Gastrocnemius medialis (tissue), 4 donors: ENCODE measurements around the gene DCAF8.

Experiments
- POLR2A ChIP-seq, 2 donors: fragments of 450-650 bp; IDR thresholded peaks; one replicate each; pipeline ENCODE4 v1.6.1; 2017; ENCODE audit warnings: antibody characterized with exemption in 2 of 2, mild to moderate bottlenecking in 2 of 2, moderate library complexity in 2 of 2
- TF ChIP-seq, protein P1 (sequence below), 5 experiments: fragments of 450-650 bp in 3 of 5; fragments of 200-600 bp in 2 of 5; sonication (generic) in 2 of 5; IDR thresholded peaks in 4 of 5; conservative IDR thresholded peaks in 1 of 5; 1 replicate in 4 of 5; 2 replicates in 1 of 5; pipeline ENCODE4 v1.5.1; 2016 to 2019; ENCODE audit warnings: antibody characterized with exemption in 5 of 5, mild to moderate bottlenecking in 3 of 5, moderate library complexity in 3 of 5

- TF ChIP-seq, protein P1, sequence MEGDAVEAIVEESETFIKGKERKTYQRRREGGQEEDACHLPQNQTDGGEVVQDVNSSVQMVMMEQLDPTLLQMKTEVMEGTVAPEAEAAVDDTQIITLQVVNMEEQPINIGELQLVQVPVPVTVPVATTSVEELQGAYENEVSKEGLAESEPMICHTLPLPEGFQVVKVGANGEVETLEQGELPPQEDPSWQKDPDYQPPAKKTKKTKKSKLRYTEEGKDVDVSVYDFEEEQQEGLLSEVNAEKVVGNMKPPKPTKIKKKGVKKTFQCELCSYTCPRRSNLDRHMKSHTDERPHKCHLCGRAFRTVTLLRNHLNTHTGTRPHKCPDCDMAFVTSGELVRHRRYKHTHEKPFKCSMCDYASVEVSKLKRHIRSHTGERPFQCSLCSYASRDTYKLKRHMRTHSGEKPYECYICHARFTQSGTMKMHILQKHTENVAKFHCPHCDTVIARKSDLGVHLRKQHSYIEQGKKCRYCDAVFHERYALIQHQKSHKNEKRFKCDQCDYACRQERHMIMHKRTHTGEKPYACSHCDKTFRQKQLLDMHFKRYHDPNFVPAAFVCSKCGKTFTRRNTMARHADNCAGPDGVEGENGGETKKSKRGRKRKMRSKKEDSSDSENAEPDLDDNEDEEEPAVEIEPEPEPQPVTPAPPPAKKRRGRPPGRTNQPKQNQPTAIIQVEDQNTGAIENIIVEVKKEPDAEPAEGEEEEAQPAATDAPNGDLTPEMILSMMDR (IDR thresholded peaks at IDR 0.05 in 4 of 5, conservative IDR thresholded peaks at IDR 0.05 in 1 of 5), result no peak
- no peak for TF ChIP-seq POLR2A (IDR thresholded peaks at IDR 0.05)
These were observed 22.0 kb upstream of the DCAF8 start for GRCh38 chr1:160284220-160284781.
